Fibroblast of the conjunctiva (primary cell): ENCODE data around the gene RASGRF1.

Experiments used
- DNase-seq: peaks from one replicate; pipeline ENCODE4 v3.0.0-alpha.2; 2010; ENCODE audit warnings: low read depth

The RASGRF1 gene

DNA sequence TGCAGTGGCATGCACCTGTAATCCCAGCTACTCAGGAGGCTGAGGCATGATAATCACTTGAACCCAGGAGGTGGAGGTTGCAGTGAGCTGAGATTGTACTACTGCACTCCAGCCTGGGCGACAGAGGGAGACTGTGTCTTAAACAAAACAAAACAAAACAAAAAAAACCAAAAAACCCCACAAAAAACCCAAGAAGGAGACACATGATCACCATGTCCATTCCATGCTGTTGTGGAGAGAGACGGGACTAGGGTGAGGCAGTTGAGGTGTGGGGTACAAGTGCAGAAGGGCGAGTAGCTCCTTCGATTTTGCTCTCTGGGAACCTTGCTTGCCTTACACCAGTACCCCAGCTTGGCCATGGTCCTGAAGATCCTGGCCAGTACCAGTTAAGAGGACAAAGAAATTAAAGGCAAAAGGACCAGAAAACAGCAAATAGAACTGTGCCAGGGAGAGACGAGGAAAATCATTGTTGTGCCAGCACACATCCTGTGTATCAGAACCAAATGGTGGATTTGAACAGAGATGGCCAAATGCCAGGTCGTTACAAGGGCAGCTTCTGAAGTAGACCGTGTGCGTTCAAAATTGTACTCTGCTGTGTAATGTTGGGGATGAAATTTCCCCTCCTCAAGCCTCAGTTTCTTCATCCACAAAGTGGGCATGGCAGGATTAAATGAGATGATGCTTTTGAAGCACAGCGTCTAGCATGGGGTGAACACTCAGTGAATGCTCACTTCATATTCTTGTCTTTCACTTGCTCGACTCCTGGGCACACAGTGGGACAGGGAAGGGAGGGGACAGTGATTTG, 102.8 kb downstream of the RASGRF1 start:
- DNase-seq = no peak

DNA sequence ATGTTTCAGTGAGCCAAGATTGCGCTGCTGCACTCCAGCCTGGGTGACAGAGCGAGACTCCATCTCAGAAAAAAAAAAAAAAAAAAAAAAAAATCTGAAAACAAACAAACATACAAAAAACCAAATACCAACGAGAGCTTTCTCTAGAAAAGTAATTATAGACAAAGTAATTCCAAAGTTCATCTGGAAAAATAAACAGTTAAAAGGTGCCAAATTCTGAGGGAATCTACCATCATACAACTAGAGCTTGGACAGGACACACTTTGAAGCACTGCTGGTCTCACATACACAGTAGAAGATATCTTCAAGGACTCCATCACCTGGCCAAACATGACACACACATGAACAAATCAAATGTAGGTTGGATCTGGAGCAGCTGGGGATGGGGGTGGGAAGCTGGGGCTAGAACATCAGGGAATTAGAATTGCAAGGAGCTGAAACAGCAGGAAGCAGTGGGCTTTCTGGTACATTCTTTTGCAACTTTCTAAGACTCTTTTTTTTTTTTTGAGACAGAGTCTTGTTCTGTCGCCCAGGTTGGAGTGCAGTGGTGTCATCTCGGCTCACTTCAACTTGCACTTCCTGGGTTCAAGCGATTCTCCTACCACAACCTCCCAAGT, 104.6 kb downstream of the RASGRF1 start:
- no peak for DNase-seq

DNA sequence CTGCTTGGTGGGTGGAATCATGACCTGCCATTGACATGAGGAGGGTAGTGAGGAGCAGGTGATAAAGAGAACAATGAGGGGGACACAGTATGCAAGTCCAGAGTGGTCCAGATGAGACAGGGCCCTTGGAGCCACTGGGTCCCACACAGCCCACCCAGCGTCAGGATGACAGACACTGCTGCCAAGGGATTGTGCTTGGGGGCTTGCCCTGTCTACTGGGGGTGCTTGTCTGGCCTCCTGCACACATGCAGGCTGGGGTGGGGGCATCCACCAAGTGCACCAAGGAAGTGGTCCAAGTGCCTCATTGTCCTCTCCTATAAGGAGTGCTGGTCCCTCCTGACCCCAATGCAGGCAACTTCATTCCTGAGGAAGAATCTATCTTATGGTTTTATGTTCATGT, 106.5 kb downstream of the RASGRF1 start:
- DNase-seq = no peak

DNA sequence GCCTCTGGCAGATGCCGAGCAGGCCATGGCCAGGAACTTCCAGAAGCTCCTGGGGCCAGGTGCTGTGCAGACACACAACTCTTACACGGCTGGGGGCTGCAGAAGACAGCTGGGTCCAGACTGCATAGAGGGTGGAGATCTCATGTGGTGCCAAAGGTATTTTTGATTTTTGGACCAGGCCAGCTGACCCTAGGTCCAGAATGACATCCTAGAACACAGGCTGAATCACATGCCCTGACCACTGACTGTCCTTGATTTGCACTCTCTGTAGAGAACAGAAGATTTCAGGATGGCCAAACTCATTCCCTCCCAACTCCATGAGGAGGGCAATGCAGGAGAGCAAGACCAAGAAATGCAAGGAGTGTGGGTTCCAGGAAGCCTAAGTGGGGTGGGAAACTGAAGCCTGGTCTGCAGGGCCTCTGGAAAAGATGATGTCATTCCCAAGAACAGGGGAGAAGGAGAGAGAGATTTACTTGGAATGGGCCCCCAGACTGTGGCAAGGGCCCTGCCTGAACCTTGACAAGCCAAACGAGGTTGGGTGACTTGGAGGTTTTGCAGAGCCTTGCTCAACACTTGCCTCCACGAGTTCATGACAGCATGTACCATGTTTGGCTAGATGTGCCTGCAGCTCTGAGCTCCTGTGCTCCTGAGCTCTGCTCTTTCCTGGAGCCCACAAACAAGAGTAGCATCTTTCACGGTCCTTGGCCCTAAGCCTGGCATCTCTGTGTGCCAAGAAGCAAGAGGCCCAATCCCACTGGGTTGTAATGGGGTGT, 107.2 kb downstream of the RASGRF1 start:
- DNase-seq = no peak

DNA sequence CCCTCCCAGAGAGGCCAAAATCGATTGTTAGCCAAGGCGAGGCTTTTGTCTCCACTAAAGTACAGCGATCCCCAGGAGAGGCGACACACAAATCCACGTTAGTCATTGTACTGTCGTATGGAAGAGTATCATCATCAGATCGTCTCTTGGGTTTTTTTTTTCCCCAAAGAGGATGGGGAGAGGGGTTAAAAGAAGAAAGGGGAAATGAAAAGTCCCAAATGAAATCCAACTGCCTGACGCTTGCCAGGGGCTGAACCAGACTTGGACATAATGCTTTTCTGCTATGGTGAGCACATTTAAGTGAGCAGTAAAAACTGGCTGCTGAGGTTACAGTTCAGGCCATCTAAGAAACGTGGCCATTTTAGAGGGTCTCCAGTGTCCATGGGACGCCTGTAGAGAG, 107.8 kb downstream of the RASGRF1 start:
- DNase-seq = no peak

DNA sequence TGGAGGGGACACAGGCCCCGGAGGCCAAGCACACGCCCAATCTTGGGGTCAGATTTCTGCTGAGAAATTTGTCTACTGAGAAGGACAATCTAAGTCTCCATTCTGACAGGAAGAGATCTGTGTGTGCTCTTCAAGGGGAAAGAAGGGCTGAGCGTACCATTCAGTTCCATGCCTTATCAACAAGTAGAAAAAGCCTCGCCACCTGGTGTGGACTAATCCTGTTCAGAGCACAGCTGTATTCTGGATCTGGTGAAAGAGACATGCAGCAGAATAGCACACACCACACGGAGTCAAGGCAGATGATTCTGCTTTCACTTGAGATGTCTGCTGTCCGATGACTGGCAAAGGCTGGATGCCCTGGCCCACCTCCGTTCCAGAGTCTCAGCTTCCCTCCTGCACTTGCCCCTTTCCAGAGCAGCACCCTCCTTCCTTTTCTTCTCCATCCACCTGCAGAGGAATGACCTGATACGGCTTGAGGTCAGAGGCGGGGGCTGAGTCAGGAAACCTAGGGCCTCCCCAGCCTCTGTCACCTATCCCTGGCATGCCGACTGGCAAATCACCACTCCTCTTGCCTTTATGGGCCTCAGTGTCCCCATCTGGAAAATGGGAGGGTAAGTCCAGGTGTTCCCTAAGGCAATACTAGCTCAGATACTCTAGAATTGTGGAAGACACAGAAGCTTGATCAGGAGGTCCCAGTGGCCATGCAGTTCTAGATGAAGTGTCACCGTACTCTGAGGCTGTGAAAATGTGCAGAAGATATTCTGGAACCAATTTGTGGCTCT, 108.9 kb downstream of the RASGRF1 start:
- DNase-seq = no peak

DNA sequence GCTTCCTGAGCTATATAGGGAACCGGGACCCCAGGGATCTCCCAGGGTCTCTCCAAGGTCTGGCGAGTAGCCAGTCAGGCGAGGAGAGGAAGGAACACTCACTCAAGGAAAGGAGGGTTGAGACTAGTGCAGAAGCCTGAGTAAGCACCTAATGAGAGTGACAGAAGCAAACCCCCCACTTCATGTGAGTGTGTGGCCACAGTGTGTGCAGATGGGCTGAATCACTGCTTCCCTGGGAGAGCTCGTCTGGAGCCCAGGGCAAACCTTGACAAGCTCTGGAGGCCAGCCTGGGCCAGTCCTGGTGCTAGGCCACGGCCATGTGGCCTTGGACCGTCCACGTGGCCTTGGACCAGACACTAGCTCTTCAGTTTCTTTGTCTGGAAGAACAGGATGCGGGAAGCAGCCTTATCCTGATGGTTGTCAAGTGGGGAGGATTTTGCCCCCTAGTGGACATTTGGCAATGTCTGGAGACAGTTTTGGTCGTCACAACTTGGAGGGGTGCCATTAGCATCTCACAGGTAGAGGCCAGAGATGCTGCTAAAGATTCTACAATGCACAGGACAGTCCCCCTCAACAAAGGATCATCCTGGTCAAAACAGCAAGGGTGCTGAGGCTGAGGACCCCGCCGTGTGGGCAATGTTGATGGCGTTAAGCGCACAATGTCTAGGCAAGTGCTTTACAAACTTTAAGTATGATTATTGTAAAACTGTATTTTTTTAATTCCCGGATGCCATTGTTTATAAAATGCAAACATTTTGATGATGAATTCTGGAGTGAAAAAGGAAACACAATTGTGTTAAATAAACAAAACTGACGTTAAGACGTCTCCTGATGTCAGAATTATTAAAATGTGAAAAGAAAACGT, 110.9 kb downstream of the RASGRF1 start:
- DNase-seq = peak; percentile 65

DNA sequence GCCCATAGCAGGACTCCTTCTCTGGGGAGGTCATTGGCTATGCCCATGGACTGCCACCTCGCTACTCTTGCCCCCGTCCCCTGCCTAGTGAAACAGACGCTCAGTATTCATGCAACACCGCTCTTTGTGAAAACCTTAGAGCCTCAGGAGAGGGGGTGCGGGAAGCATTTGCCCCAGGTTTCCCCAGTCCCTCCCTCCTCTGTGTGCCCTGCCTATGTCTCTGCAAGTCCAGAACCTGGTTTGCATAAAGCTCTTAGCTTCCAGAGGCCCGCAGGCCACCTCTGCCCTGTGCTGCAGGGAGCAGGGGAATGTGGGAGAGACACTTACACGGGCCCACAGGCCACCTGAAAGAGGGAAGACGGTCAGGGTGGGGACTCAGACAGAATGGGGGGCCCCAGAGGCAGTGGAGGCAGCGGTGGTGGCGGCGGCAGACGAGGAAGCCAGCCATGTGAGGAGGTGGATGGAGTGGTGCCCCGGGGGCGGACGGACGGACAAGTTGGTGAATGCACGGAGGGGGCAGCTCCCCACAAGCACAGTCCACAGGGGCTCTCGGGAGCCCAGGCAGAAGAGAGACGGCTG, 111.9 kb downstream of the RASGRF1 start:
- DNase-seq = no peak

DNA sequence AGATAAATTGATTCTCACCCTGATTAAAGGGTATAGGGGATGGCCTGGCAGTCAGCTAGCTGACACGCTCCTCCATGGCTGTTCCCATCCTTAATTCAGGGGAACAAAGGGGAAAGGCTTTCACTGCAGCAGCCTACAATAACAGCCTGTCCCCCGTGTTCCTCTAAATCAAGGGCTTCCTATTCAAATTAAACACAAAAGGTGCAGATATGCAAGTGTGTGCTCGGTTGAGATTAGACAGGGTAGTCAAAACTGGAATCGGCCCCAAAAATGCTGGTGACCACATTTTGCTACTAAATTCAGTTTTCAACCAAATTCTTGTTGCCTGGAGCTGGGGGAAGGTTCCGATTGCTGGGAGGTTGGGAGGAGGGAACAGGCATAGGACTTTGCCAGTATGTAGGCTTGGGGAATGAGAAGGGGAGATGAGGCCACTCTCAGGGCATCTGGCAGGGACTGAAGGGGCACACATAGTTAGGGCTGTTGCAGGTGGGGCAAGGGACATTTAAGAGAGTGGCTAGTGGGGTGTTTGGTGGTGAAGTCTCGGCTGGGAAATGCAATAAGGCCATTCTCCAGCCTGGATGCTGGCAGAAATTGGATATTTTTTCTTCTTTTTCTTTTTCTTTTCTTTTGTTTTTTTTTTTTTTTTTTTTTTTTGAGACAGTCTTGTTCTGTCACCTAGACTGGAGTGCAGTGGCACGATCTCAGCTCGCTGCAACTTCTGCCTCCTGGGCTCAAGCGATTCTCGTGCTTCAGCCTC, 112.8 kb downstream of the RASGRF1 start:
- DNase-seq = no peak

DNA sequence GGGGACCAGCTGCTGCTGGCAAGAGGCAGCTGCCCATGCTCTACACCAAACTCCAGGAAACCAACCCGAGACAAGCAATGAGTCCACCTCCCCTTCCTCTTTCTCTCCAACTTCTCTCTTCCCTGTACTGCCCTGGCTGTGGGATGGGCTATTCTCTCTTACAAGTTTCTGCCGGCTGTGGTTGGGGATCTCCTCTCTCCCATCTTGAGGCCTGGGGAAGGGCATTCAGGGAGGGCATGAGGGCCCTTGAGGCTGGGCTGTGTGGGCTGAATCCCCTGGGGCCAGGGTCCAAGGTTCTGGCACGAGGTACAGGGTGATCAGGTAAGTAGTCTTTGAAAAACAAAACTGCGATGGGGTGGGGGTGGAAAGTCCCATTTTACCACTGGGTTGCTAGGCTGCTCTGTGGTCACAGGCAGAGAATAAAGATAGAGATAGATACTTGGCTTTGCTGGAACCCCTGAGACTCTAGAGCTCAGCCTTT, 113.4 kb downstream of the RASGRF1 start:
- no peak for DNase-seq

DNA sequence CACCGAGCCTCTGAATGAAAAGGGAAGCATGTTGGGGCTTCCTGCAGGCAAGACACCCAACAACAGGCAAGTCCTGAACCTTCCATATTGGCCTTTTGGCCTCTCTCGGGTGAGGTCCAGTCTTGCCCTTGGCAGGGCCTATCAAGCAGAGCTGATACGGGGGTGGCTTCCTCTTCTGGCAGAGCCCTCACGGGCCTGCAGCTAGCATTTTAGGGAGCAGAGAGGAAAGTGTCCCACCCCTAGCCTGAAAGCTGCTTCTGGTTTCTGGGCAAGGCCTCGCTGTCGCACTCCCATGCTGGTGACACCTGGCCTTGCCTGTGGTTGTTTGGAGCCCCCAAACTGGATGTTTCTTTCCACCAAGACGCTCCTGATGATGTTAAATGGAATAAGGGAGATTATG, 113.9 kb downstream of the RASGRF1 start:
- DNase-seq = no peak

DNA sequence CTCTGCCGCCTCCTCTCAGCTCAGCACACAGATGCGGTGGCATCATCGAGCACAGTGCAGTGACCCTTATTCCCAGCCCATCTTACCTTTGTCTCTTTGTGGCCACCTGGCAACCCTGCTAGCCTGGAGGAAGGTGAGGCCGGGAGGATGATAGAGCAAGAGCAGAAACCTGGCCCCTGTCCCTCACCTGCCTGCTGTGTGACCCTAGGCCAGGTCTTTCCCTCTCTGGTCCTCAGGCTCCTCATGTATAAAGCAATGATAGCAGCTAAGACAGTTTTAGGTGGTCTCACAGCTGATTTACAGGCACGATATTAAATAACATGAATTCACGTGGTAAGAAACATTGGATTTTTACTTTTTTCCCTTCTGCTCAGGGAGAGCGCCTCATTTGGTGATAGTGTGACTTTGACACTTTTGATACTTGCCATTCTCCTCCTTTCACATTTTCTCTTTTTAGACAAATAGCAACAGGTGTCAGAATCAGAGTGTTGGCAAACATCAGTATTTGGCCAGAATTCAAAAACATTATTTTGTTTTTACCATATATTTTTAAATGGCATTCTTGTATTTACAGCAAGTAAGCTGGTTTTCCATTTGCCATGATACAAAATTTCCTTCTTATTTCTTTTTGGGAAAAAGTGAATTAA, 116.2 kb downstream of the RASGRF1 start:
- no peak for DNase-seq

DNA sequence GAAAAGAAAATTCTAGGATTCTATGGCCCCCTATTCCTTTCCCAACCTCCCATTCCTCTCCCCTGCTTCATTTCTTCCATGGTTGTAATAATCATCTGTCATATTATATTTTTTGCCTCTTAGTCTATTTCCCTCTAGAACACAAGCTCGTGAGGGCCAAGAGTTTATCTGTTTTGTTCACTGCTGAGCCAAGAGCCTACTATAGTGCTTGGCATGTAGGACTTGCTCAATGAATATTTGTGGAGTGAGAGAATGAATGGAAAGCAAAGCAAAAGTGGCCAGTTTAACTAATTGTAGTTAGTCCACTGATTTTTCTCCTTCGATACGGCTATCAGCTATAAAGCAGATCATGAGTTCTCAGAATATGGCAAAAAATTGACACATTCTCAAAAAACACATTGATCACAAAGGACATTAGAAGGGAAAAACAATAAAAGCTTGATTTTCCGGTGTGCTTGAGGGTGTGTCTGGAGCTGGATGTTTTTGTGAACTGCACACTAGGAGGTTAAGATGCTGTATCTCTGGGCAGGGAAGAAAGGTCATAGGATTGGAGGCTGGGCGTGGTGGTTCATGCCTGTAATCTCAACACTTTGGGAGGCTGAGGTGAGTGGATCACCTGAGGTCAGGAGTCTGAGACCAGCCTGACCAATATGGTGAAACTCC, 120.8 kb downstream of the RASGRF1 start:
- no peak for DNase-seq

DNA sequence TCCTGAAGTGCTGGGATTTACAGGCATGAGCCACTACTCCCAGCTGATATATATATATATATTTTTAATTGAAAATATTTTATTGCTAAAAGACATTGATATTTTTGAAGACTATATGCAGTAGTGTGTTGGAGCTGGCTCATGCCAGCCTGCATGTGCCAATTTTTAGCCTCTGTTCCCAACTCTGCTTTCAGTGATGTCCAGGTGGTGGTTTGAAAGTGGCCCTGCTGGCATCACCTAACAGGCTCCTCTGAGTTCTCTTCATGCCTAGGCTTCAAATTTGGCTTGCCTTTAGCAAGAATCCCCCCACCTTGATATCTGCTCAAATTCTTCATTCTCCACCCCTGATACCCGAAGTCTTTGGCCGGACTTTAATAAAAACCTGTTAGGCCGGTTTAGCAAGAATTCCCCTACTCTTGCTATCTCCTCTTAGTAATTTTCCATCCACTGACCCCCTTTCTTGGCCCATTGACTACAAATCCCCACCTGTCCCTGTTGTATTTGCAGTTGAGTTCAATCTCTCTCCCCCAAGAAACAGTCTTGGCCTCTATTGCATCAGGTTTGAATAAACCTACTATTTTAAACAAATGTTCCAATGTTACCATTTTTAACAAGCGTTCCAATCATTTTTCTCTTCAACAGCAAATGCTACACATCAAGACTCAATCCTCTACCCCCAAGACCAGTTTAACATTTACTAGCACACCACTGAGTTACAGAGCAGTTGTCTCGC, 121.9 kb downstream of the RASGRF1 start:
- no peak for DNase-seq

DNA sequence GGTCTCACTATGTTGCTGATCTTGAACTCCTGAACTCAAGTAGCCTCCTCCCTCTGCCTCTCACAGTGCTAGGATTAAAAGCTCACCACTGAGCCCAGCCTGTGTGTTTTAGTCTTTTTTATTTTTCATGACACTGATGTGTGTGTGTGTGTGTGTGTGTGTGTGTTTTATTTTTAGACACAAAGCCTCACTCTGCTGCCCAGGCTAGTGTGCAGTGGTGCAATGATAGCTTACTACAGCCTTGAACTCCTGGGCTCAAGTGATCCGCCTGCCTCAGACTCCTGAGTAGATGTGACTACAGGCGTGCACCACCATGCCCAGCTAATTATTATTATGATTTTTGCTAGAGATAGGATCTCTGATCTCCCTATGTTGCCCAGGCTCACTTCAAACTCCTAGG, 122.5 kb downstream of the RASGRF1 start:
- DNase-seq = no peak

DNA sequence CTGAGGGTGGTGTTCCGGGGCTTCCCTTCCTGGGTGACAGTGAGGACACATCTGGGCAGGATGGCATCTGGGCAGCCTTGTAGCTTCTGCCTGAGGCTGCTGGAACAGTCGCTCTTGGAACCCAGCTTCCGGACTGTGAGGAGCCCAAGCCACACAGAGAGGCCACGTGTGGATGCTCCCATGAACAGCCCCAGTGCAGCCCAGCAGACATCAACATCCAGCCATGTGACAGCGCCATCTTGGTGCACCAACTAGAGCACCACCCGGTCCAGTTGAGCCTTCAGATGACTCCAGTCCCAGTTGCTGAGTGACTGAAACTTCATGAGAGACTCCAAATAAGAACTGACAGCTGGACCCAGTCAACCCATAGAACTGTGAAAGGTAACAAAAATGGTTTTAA, 130.3 kb downstream of the RASGRF1 start:
- DNase-seq = no peak

DNA sequence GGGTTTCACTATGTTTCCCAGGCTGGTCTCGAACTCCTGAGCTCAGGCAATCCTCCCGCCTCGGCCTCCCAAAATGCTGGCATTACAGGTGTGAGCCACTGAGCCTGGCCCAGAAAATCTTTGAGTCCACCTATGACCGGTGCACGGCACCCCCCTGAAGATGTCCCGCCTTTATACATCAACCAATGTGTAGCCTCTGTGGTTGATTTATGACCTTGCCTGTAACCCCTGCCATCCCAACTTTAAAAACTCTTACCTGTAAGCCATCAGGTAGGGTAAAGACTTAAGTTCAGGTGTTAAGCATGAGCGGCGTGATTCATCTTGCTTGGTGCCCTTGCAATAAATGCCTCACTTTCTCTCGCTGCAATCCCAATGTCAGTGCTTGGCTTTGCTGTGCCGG, 131.2 kb downstream of the RASGRF1 start:
- DNase-seq = no peak

DNA sequence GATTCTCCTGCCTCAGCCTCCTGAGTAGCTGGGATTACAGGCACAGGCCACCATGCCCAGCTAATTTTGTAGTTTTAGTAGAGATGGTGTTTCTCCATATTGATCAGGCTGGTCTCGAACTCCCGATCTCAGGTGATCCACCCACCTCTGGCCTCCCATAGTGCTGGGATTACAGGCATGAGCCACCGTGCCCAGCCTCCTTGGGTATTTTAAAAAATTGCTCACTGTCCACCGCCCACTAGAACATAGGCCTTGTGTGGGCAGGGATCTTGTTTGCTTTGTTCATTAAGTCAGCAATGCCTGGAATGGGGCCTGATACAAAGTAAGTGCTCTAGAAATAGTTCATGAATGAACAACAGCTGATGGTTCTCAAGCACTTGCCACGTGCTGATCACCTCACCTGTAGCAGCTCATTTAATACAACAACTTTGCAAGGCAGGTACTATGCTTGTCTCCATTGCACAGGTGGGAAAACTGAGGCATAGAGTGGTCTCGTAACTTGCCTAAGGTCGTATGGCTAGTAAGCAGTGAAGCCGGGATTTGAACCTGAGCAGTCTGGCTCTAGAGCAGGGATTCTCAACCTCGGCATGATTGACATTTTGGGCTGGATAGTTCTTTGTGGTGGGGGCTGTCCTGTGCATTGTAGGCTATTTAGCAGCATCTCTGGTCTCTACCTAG, 133.0 kb downstream of the RASGRF1 start:
- DNase-seq = no peak
